Measurements from ENCODE around the gene ROBO2. TPM values are rescaled to one million over a fixed set of nuclear protein-coding genes. Genes with fewer than 3 reads are reported as not detected.
A peak's percentile ranks its signal among the peaks of the same experiment; 100 is the strongest.

Gene ROBO2
- total RNA-seq, 1 donor from 2014 or later, result 13.2 TPM

GRCh38 chr3:77256584-77257503, 216.9 kb downstream of the ROBO2 start:
- DNase-seq (ENCODE audit: low spot score), result no peak

- DNase-seq (ENCODE audit: low spot score), result no peak
Observed at GRCh38 chr3:77259694-77260093, 219.8 kb downstream of the ROBO2 start.

GRCh38 chr3:77262361-77262760, 222.5 kb downstream of the ROBO2 start:
- DNase-seq (ENCODE audit: low spot score), result no peak

- DNase-seq (ENCODE audit: low spot score), result no peak
Observed at GRCh38 chr3:77267589-77267988, 227.7 kb downstream of the ROBO2 start.

GRCh38 chr3:77271306-77271705, 231.4 kb downstream of the ROBO2 start:
- no peak for DNase-seq (ENCODE audit: low spot score)

GRCh38 chr3:77271711-77272110, 231.8 kb downstream of the ROBO2 start:
- DNase-seq (ENCODE audit: low spot score), result no peak

- DNase-seq (ENCODE audit: low spot score), result no peak
Observed at GRCh38 chr3:77279276-77279675, 239.4 kb downstream of the ROBO2 start.

- DNase-seq (ENCODE audit: low spot score), result no peak
Observed at GRCh38 chr3:77281721-77282120, 241.8 kb downstream of the ROBO2 start.

- no peak for DNase-seq (ENCODE audit: low spot score)
Observed at GRCh38 chr3:77283108-77283507, 243.2 kb downstream of the ROBO2 start.

GRCh38 chr3:77288348-77288747, 248.4 kb downstream of the ROBO2 start:
- DNase-seq (ENCODE audit: low spot score), result no peak

- no peak for DNase-seq (ENCODE audit: low spot score)
Observed at GRCh38 chr3:77296527-77296926, 256.6 kb downstream of the ROBO2 start.

GRCh38 chr3:77298417-77298816, 258.5 kb downstream of the ROBO2 start:
- no peak for DNase-seq (ENCODE audit: low spot score)

- DNase-seq (ENCODE audit: low spot score), result no peak
Observed at GRCh38 chr3:77303955-77304699, 264.2 kb downstream of the ROBO2 start.

GRCh38 chr3:77304700-77305021, 264.8 kb downstream of the ROBO2 start:
- no peak for DNase-seq (ENCODE audit: low spot score)

- DNase-seq (ENCODE audit: low spot score), result no peak
Observed at GRCh38 chr3:77309460-77309859, 269.6 kb downstream of the ROBO2 start.

- no peak for DNase-seq (ENCODE audit: low spot score)
Observed at GRCh38 chr3:77313843-77314242, 273.9 kb downstream of the ROBO2 start.

GRCh38 chr3:77319711-77320110, 279.8 kb downstream of the ROBO2 start:
- DNase-seq (ENCODE audit: low spot score), result no peak

- peak; percentile 31 for DNase-seq (ENCODE audit: low spot score)
Observed at GRCh38 chr3:77320514-77320913, 280.6 kb downstream of the ROBO2 start.

GRCh38 chr3:77321646-77322045, 281.7 kb downstream of the ROBO2 start:
- no peak for DNase-seq (ENCODE audit: low spot score)

GRCh38 chr3:77323626-77324025, 283.7 kb downstream of the ROBO2 start:
- no peak for DNase-seq (ENCODE audit: low spot score)

- DNase-seq (ENCODE audit: low spot score), result no peak
Observed at GRCh38 chr3:77324105-77324504, 284.2 kb downstream of the ROBO2 start.

GRCh38 chr3:77325280-77325679, 285.4 kb downstream of the ROBO2 start:
- DNase-seq (ENCODE audit: low spot score), result no peak

- no peak for DNase-seq (ENCODE audit: low spot score)
Observed at GRCh38 chr3:77325702-77326101, 285.8 kb downstream of the ROBO2 start.

All from umbilical cord (tissue), 2 donors.